OCI-LY7 (cell line): ENCODE data around the gene TCEAL7.

Experiments used
- CTCF ChIP-seq: fragments of 200-600 bp; sonication (generic); conservative IDR thresholded peaks from 2 replicates; pipeline ENCODE4 v1.5.1; 2014; ENCODE audit warnings: mild to moderate bottlenecking, antibody characterized with exemption, low read length, moderate library complexity, mixed read lengths
- EZH2phosphoT487 ChIP-seq: fragments of 200-600 bp; sonication (generic); IDR thresholded peaks from 2 replicates; pipeline ENCODE4 v1.6.1; 2018; ENCODE audit warnings: low read depth, borderline replicate concordance, mild to moderate bottlenecking, mixed run types, antibody characterized with exemption, low read length, moderate library complexity, mixed read lengths

DNA sequence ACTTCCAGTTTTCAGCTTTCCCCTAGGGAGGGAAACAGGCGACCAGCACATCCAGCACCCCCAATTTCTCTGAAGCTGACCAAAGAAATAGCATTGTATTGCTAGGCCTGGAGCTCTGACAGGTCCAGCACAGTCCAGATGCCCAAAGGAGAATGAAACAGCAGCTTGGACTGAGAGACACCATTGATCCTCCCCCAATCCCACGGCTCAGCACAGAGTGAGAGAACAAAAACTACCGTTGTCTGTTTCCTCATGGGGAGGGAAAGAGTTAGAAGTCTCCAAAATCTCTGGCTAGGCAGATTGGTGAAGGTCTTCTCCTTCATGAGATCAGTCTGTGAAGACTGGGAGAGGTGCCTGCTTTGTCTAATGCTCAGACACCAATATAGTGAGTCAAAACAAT is 8.6 kb downstream of the TCEAL7 start:
- TF ChIP-seq CTCF: no peak
- no peak for TF ChIP-seq EZH2phosphoT487
